ENCODE measurements around the gene ITGB4.

Gene ITGB4

DNA sequence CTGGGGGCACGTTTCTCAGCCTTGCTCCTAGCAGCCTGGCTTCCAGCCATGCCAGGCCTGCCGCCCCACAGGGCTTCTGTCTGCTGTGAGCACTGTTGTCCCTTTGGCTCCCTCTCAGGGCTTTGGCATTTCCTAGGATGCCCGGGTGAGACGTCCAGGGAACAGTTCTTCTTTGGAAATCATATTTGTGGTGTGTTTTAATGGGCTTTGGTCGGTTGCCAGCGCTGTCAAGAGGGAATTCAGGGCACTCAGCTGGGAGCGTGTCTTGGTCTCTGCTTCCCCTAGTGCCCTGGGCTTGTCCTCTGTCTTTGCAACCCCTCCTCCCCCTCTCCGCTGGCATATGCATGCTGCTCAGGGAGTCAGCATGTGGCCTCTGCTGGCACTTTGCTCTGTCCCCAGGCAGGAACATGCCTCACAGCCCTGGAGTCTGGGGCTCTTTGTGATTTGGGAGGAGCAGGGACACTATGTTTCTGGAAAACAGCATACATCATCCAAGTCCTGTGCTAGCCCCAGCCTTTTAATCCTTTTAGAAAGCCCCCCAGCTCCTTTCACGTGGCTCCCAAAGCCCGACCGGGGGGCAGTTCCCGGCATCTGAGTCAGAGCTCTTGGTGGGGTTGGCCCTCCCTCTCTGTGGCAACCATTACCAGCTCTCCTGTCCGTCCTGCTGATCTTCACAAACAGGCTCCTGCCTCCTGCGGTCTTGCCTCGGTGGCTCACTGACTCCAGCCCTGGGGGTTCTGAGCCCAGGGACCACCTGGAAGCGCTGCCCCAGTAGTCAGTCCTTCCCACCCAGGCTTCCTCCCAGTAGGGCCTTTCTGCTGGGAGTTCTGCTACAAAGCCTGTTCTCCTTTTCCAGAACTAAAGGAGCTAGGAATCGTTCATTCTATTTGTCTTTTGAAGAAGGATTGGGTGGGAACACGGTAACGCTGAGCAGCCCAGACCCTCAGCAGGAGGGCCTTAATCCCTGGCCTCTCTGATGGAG lies 27.5 kb upstream of the ITGB4 start:
- peak; percentile 86 for TF ChIP-seq EP300 (IDR thresholded peaks at IDR 0.05; ENCODE audit: borderline replicate concordance)
- no peak for TF ChIP-seq FOXM1 (IDR thresholded peaks at IDR 0.05; ENCODE audit: borderline replicate concordance, low read depth)
- peak; percentile 87 for TF ChIP-seq TCF12 (IDR thresholded peaks at IDR 0.05; ENCODE audit: low read depth)
- peak; percentile 33; the same call in 1 of the 2 replicates for TF ChIP-seq RAD21 (IDR thresholded peaks at IDR 0.05; ENCODE audit: low read depth)
- TF ChIP-seq, protein P1, sequence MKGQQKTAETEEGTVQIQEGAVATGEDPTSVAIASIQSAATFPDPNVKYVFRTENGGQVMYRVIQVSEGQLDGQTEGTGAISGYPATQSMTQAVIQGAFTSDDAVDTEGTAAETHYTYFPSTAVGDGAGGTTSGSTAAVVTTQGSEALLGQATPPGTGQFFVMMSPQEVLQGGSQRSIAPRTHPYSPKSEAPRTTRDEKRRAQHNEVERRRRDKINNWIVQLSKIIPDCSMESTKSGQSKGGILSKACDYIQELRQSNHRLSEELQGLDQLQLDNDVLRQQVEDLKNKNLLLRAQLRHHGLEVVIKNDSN (IDR thresholded peaks at IDR 0.05): peak; percentile 29; the same call in 1 of the 2 replicates
- no peak for TF ChIP-seq YY1 (IDR thresholded peaks at IDR 0.05; ENCODE audit: low read depth)
- no peak for TF ChIP-seq CREB1 (IDR thresholded peaks at IDR 0.05; ENCODE audit: low read depth)
- 0 out of 2 replicates have a peak, but pooled peaks have one; percentile 20 for TF ChIP-seq EGR1 (IDR thresholded peaks at IDR 0.05)
- TF ChIP-seq, protein P2, sequence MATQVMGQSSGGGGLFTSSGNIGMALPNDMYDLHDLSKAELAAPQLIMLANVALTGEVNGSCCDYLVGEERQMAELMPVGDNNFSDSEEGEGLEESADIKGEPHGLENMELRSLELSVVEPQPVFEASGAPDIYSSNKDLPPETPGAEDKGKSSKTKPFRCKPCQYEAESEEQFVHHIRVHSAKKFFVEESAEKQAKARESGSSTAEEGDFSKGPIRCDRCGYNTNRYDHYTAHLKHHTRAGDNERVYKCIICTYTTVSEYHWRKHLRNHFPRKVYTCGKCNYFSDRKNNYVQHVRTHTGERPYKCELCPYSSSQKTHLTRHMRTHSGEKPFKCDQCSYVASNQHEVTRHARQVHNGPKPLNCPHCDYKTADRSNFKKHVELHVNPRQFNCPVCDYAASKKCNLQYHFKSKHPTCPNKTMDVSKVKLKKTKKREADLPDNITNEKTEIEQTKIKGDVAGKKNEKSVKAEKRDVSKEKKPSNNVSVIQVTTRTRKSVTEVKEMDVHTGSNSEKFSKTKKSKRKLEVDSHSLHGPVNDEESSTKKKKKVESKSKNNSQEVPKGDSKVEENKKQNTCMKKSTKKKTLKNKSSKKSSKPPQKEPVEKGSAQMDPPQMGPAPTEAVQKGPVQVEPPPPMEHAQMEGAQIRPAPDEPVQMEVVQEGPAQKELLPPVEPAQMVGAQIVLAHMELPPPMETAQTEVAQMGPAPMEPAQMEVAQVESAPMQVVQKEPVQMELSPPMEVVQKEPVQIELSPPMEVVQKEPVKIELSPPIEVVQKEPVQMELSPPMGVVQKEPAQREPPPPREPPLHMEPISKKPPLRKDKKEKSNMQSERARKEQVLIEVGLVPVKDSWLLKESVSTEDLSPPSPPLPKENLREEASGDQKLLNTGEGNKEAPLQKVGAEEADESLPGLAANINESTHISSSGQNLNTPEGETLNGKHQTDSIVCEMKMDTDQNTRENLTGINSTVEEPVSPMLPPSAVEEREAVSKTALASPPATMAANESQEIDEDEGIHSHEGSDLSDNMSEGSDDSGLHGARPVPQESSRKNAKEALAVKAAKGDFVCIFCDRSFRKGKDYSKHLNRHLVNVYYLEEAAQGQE (IDR thresholded peaks at IDR 0.05; ENCODE audit: low read depth): no peak
- no peak for TF ChIP-seq CEBPB (IDR thresholded peaks at IDR 0.05)
- TF ChIP-seq NFIC (IDR thresholded peaks at IDR 0.05): peak; percentile 93
- peak; percentile 80 for TF ChIP-seq TEAD4 (IDR thresholded peaks at IDR 0.05)
- peak; percentile 29; the same call in 1 of the 2 replicates for TF ChIP-seq ZBTB7A (IDR thresholded peaks at IDR 0.05; ENCODE audit: low read depth)
- no peak for TF ChIP-seq TAF1 (IDR thresholded peaks at IDR 0.05; ENCODE audit: low read depth)
- TF ChIP-seq, protein P3, sequence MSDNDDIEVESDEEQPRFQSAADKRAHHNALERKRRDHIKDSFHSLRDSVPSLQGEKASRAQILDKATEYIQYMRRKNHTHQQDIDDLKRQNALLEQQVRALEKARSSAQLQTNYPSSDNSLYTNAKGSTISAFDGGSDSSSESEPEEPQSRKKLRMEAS (IDR thresholded peaks at IDR 0.05): peak; percentile 94

DNA sequence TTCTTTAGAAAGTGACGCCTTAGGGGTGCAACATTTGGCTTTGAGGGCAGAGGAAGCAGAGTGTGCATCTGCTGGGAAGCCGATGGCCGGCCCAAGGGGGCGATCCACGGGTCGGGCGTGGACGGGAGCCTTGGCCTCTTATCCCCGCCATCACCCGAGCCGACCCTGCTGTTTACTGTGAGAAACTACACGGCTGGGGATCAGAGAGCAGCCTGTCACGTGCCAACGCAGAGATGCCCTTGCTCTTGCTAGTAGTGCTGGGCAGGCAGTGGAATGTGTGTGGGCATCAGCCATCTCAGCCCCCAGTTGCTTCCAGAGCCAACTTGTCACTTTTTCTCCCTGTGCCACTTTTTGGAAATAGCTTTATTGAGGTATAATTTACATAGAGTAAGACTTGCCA lies 26.7 kb upstream of the ITGB4 start:
- TF ChIP-seq NFIC (IDR thresholded peaks at IDR 0.05) (no peak), YY1 (IDR thresholded peaks at IDR 0.05; ENCODE audit: low read depth) (no peak), TAF1 (IDR thresholded peaks at IDR 0.05; ENCODE audit: low read depth) (no peak)
- TF ChIP-seq, protein P1 (IDR thresholded peaks at IDR 0.05): no peak
- TF ChIP-seq, protein P2 (IDR thresholded peaks at IDR 0.05; ENCODE audit: low read depth): no peak

DNA sequence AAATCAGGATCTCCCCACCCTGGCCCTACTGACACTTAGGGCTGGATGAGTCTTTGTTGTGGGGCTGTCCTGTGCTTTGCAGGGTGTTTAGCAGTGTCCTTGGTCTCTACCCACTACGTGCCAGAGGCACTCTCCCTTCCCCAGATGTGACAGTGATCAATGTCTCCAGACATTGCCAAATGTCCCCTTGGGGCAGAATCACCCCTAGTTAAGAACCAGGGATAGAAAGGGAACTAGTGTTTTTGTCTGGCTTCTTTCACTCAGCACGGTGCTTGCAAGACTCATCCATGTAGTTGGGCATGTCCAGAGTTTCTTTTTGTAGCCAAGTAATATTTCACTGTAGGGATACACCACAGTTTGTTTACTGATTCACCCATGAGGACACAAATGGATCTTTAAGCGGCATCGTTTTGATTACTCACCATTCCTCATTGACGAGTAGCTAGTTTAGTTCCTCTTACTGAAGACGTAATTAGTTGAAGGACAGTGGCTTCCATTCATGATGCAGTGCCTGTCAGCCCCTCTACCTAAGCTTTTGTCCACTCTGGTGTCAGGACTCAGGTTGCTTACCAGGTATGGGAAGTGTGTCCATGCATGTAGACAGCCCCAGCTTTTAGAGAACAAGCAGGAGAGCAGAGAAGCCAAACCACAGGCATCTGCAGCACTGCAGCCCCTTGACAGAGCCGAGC lies 26.0 kb upstream of the ITGB4 start:
- TF ChIP-seq TAF1 (IDR thresholded peaks at IDR 0.05; ENCODE audit: low read depth) (no peak), CEBPB (IDR thresholded peaks at IDR 0.05) (no peak), FOXM1 (IDR thresholded peaks at IDR 0.05; ENCODE audit: borderline replicate concordance, low read depth) (no peak), ZBTB7A (IDR thresholded peaks at IDR 0.05; ENCODE audit: low read depth) (no peak), TEAD4 (IDR thresholded peaks at IDR 0.05) (no peak), CREB1 (IDR thresholded peaks at IDR 0.05; ENCODE audit: low read depth) (no peak), EP300 (IDR thresholded peaks at IDR 0.05; ENCODE audit: borderline replicate concordance) (no peak)
- TF ChIP-seq, protein P1 (IDR thresholded peaks at IDR 0.05): no peak
- TF ChIP-seq, protein P3 (IDR thresholded peaks at IDR 0.05): no peak
- TF ChIP-seq, protein P2 (IDR thresholded peaks at IDR 0.05; ENCODE audit: low read depth): no peak

Measured in Ishikawa (cell line).